Neural cell (in vitro differentiated cells): ENCODE data around the gene METTL15. TPM values are rescaled to one million over a fixed set of nuclear protein-coding genes. Genes with fewer than 3 reads are reported as not detected.

Experiments used
- H2AFZ ChIP-seq: fragments of 200-600, 300-800 bp; sonication (generic), shearing (Covaris generic); 2 replicates; pipeline ENCODE4 v1.6.0; 2014; ENCODE audit warnings: low read depth, mild to moderate bottlenecking, antibody characterized with exemption, low read length, moderate library complexity
- H3F3A ChIP-seq: fragments of 200-600 bp; shearing (Covaris generic); 2 replicates; pipeline ENCODE4 v1.6.1; 2016; ENCODE audit warnings: mild to moderate bottlenecking, moderate library complexity, mixed read lengths, antibody characterized with exemption, low read length; ENCODE audit not compliant: insufficient read depth, poor library complexity, severe bottlenecking
- H3K27ac ChIP-seq: fragments of 200-600, 300-800 bp; sonication (generic), shearing (Covaris generic); 2 replicates; pipeline ENCODE4 v1.5.1; 2014; ENCODE audit warnings: mild to moderate bottlenecking, low read length, moderate library complexity
- H3K27me3 ChIP-seq: fragments of 300-800, 200-600 bp; sonication (generic), shearing (Covaris generic); 2 replicates; pipeline ENCODE4 v1.6.0; 2014; ENCODE audit warnings: mild to moderate bottlenecking, low read depth, low read length, moderate library complexity; ENCODE audit not compliant: insufficient read depth
- H3K36me3 ChIP-seq: fragments of 300-800, 200-600 bp; sonication (generic), shearing (Covaris generic); 2 replicates; pipeline ENCODE4 v1.5.1; 2014; ENCODE audit warnings: mild to moderate bottlenecking, antibody characterized with exemption, low read length, moderate library complexity; ENCODE audit not compliant: insufficient read depth
- H3K4me2 ChIP-seq: fragments of 300-800, 200-600 bp; sonication (generic), shearing (Covaris generic); 2 replicates; pipeline ENCODE4 v1.6.0; 2014; ENCODE audit warnings: mild to moderate bottlenecking, low read length
- H3K4me3 ChIP-seq: fragments of 300-800, 200-600 bp; sonication (generic), shearing (Covaris generic); 2 replicates; pipeline ENCODE4 v1.5.1; 2014; ENCODE audit warnings: mild to moderate bottlenecking, low read length, moderate library complexity
- H3K79me2 ChIP-seq: fragments of 200-600 bp; shearing (Covaris generic); replicated peaks from 2 replicates; pipeline ENCODE4 v1.6.0; 2014; ENCODE audit warnings: mild to moderate bottlenecking, low read length, moderate library complexity; ENCODE audit not compliant: insufficient read depth
- H3K9ac ChIP-seq: fragments of 300-800, 200-600 bp; sonication (generic), shearing (Covaris generic); 2 replicates; pipeline ENCODE4 v1.6.1; 2016; ENCODE audit warnings: mild to moderate bottlenecking, low read length, mixed read lengths
- H3K9me2 ChIP-seq: fragments of 200-600 bp; shearing (Covaris generic); 2 replicates; pipeline ENCODE4 v1.6.1; 2016; ENCODE audit warnings: mild to moderate bottlenecking, low read length, mixed read lengths; ENCODE audit not compliant: insufficient read depth
- H3K9me3 ChIP-seq: fragments of 200-600, 300-800 bp; sonication (generic), shearing (Covaris generic); 2 replicates; pipeline ENCODE4 v1.6.1; 2016; ENCODE audit warnings: mild to moderate bottlenecking, mixed run types, low read length, moderate library complexity, mixed read lengths
- H4K20me1 ChIP-seq: fragments of 200-600 bp; shearing (Covaris generic); 2 replicates; pipeline ENCODE4 v1.6.1; 2016; ENCODE audit warnings: mild to moderate bottlenecking, mixed run types; ENCODE audit not compliant: insufficient read depth
- EP300 ChIP-seq: fragments of 450-650 bp; conservative IDR thresholded peaks from 2 replicates; pipeline ENCODE4 v1.6.1; 2014; ENCODE audit warnings: antibody characterized with exemption, mild to moderate bottlenecking, moderate library complexity; ENCODE audit not compliant: poor library complexity, severe bottlenecking
- EZH2 ChIP-seq: fragments of 200-600, 300-800 bp; shearing (Covaris generic), sonication (generic); IDR thresholded peaks from 2 replicates; pipeline ENCODE4 v1.6.1; 2014; ENCODE audit warnings: antibody characterized with exemption, low read length, borderline replicate concordance, mild to moderate bottlenecking; ENCODE audit not compliant: insufficient read depth, poor library complexity, severe bottlenecking
- MXI1 ChIP-seq: fragments of 450-650 bp; conservative IDR thresholded peaks from 2 replicates; pipeline ENCODE4 v1.6.1; 2014; ENCODE audit warnings: antibody characterized with exemption, mild to moderate bottlenecking; ENCODE audit not compliant: poor library complexity, severe bottlenecking
- POLR2AphosphoS5 ChIP-seq: IDR thresholded peaks from 2 replicates; pipeline ENCODE4 v1.6.1; 2012
- RAD21 ChIP-seq: fragments of 450-650 bp; conservative IDR thresholded peaks from 2 replicates; pipeline ENCODE4 v1.6.1; 2014; ENCODE audit warnings: antibody characterized with exemption, mild to moderate bottlenecking, moderate library complexity
- SMC3 ChIP-seq: fragments of 450-650 bp; conservative IDR thresholded peaks from 2 replicates; pipeline ENCODE4 v1.6.1; 2014; ENCODE audit warnings: antibody characterized with exemption, mild to moderate bottlenecking, moderate library complexity; ENCODE audit not compliant: poor library complexity
- TAF1 ChIP-seq: IDR thresholded peaks from 2 replicates; pipeline ENCODE4 v1.6.1; 2012; ENCODE audit warnings: low read depth
- polyA plus RNA-seq: library from polyadenylated mRNA; depleted of rRNA; stranded (reverse); fragments of >200 nt; gene quantifications from 2 replicates; pipeline ENCODE4 v1.2.3, GENCODE V29; 2014
- TF ChIP-seq, protein P1 (sequence below): IDR thresholded peaks from 2 replicates; pipeline ENCODE4 v1.6.1; 2012; ENCODE audit warnings: borderline replicate concordance
- TF ChIP-seq, protein P2 (sequence below): fragments of 450-650 bp; IDR thresholded peaks from 2 replicates; pipeline ENCODE4 v1.5.1; 2014; ENCODE audit warnings: antibody characterized with exemption, mild to moderate bottlenecking, moderate library complexity; ENCODE audit not compliant: poor library complexity, severe bottlenecking

METTL15 gene
- polyA plus RNA-seq, 1 donor from 2014 or later = 6.6 TPM

DNA sequence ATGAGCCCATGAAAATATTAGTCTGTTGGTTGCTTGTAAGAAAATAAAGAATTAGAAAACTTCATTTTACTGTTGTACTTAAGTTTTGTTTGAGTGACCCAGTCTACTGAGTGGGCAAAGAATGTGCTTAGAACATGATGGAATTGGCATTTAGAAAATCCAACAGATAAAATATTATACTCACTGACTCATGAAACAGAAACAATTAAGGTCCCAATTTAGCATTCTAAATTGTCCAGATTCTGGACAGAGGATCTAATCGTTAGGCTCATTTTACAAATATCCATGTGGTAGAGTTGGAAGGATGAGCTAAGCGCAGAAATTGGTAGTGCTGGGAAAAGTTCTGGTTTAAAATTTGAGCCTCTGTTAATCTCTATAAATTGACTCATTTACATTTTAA is 45.4 kb downstream of the METTL15 start:
- Histone ChIP-seq H3K79me2 (no peaks in the 10 kb centered on the region), H4K20me1 (no peaks in the 10 kb centered on the region), H3K9ac (no peak overlapping the region), H3K9me3 (no peaks in the 10 kb centered on the region), H3K9me2 (no peaks in the 10 kb centered on the region), H3F3A (no peaks in the 10 kb centered on the region), H3K4me3 (no peak overlapping the region), H3K4me2 (no peak overlapping the region), H2AFZ (no peak overlapping the region), H3K27me3 (no peaks in the 10 kb centered on the region), H3K27ac (no peak overlapping the region), H3K36me3 (no peaks in the 10 kb centered on the region)
- TF ChIP-seq EP300 (no peak), TAF1 (no peak), EZH2 (no peak), MXI1 (no peak), POLR2AphosphoS5 (no peak)
- TF ChIP-seq, protein P1, sequence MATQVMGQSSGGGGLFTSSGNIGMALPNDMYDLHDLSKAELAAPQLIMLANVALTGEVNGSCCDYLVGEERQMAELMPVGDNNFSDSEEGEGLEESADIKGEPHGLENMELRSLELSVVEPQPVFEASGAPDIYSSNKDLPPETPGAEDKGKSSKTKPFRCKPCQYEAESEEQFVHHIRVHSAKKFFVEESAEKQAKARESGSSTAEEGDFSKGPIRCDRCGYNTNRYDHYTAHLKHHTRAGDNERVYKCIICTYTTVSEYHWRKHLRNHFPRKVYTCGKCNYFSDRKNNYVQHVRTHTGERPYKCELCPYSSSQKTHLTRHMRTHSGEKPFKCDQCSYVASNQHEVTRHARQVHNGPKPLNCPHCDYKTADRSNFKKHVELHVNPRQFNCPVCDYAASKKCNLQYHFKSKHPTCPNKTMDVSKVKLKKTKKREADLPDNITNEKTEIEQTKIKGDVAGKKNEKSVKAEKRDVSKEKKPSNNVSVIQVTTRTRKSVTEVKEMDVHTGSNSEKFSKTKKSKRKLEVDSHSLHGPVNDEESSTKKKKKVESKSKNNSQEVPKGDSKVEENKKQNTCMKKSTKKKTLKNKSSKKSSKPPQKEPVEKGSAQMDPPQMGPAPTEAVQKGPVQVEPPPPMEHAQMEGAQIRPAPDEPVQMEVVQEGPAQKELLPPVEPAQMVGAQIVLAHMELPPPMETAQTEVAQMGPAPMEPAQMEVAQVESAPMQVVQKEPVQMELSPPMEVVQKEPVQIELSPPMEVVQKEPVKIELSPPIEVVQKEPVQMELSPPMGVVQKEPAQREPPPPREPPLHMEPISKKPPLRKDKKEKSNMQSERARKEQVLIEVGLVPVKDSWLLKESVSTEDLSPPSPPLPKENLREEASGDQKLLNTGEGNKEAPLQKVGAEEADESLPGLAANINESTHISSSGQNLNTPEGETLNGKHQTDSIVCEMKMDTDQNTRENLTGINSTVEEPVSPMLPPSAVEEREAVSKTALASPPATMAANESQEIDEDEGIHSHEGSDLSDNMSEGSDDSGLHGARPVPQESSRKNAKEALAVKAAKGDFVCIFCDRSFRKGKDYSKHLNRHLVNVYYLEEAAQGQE = no peak
- TF ChIP-seq, protein P2, sequence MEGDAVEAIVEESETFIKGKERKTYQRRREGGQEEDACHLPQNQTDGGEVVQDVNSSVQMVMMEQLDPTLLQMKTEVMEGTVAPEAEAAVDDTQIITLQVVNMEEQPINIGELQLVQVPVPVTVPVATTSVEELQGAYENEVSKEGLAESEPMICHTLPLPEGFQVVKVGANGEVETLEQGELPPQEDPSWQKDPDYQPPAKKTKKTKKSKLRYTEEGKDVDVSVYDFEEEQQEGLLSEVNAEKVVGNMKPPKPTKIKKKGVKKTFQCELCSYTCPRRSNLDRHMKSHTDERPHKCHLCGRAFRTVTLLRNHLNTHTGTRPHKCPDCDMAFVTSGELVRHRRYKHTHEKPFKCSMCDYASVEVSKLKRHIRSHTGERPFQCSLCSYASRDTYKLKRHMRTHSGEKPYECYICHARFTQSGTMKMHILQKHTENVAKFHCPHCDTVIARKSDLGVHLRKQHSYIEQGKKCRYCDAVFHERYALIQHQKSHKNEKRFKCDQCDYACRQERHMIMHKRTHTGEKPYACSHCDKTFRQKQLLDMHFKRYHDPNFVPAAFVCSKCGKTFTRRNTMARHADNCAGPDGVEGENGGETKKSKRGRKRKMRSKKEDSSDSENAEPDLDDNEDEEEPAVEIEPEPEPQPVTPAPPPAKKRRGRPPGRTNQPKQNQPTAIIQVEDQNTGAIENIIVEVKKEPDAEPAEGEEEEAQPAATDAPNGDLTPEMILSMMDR = no peak

DNA sequence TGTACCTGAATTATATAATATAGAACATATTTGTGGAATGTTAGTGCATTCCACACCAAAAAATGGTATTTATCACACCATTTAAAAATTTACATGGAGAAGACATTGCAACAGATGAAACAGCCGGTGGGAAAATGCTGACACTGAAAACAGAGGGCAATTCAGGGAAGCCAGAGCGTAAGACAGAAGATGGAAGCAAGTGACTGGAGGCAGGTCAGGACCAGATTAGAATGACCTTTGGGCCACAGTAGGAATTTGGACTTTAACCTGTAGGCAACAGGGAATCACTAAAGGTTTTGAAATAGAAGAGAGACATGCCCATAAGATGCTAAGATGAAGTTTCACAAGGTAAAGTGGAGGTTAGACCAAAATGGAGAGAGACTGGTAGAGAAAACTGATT is 60.5 kb downstream of the METTL15 start:
- Histone ChIP-seq H3K9me2 (no peaks in the 10 kb centered on the region), H2AFZ (no peak overlapping the region), H3K9ac (no peak overlapping the region), H3F3A (no peaks in the 10 kb centered on the region), H4K20me1 (no peaks in the 10 kb centered on the region), H3K4me3 (no peak overlapping the region), H3K4me2 (no peak overlapping the region), H3K79me2 (no peaks in the 10 kb centered on the region), H3K27me3 (no peaks in the 10 kb centered on the region), H3K36me3 (no peaks in the 10 kb centered on the region), H3K9me3 (no peaks in the 10 kb centered on the region), H3K27ac (no peak overlapping the region)
- TF ChIP-seq, protein P1 = no peak
- TF ChIP-seq EZH2 = no peak
- no peak for TF ChIP-seq EP300
- TF ChIP-seq, protein P2 = no peak
- no peak for TF ChIP-seq POLR2AphosphoS5
- TF ChIP-seq RAD21 = no peak
- no peak for TF ChIP-seq TAF1
- TF ChIP-seq SMC3 = no peak
- TF ChIP-seq MXI1 = no peak
